ENCODE results near the gene P2RX5. TPM values are rescaled to one million over a fixed set of nuclear protein-coding genes. Genes with fewer than 3 reads are reported as not detected.
"Not testable (repeated sequence)": the region's sequence is repeated elsewhere in the genome, so short reads cannot be mapped to it uniquely, and the experiment has no call there.

The P2RX5 gene, protein sequence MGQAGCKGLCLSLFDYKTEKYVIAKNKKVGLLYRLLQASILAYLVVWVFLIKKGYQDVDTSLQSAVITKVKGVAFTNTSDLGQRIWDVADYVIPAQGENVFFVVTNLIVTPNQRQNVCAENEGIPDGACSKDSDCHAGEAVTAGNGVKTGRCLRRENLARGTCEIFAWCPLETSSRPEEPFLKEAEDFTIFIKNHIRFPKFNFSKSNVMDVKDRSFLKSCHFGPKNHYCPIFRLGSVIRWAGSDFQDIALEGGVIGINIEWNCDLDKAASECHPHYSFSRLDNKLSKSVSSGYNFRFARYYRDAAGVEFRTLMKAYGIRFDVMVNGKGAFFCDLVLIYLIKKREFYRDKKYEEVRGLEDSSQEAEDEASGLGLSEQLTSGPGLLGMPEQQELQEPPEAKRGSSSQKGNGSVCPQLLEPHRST
- 0.29 TPM for total RNA-seq
- long read RNA-seq, result 0 reads

DNA sequence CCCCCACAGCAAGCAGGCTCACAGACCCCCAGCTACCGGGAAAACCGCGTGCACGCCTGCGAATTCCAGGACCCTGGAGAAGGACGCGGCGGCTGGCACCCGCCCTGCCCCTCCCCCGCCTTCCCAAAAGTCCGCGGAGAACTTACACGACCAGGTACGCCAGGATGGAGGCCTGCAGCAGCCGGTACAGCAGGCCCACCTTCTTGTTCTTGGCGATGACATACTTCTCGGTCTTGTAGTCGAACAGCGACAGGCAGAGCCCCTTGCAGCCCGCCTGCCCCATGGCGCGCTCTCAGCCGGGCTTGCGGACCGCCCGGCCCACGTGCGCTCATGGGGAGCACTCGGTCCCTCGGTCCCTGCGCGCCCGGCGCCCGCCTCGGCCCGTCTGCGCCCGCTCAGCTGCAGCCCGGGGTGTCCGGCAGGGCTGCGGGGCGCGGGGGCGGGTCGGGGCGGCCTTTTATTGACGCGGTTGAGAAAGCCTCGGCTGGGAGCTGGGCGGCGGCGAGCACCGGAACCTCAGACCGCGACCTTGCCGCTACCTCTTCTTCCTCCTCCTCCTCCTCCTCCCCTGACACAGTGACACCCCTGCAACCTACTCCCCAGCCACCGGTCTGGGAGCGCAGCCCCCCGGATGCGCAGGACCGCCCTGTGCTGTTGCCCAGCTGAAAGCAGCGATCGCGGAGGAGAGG, at the start of gene P2RX5:
Gene P2RX5, minus strand, starts transcription at position 433 of the 689 bp plus-strand sequence. Its CDS starts 150 bp downstream, at position 283.
- no peak for DNase-seq (ENCODE audit: low spot score)

DNA sequence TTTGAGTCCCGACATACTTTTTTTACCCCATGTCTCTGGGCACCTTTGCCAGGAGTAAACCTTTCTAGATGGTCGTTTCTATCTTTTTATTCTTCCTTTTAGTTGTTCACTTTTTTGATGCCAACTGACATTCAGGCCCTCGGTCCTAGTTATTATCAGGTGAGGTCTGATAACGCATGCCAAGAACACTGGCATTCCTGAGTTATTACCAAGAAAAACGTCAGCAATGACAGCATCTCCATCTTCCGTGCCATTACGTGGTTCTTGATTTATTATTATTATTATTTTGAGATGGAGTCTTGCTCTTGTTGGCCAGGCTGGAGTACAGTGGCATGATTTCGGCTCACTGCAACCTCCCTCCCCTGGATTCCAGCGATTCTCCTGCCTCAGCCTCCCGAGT, 49.1 kb upstream of the P2RX5 start:
- no peak for DNase-seq (ENCODE audit: low spot score)

DNA sequence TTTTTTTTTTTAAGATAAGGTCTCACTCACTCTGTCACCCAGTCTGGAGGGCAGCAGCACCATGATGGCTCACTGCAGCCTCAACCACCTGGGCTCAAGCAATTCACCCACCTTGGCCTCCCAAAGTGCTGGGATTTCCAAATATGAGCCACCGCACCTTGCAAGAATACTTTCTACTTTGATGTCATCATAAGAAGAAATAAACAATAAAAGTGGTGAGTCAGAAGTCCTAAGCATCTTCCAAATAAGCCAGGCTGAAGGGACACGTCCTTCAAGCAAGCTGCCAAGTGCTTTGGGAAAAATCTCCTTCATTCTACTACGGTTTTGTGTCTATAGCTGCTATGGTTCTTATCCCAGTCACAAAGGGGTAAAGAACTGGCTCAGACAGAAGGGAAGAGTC, 48.1 kb upstream of the P2RX5 start:
- no peak for DNase-seq (ENCODE audit: low spot score)

DNA sequence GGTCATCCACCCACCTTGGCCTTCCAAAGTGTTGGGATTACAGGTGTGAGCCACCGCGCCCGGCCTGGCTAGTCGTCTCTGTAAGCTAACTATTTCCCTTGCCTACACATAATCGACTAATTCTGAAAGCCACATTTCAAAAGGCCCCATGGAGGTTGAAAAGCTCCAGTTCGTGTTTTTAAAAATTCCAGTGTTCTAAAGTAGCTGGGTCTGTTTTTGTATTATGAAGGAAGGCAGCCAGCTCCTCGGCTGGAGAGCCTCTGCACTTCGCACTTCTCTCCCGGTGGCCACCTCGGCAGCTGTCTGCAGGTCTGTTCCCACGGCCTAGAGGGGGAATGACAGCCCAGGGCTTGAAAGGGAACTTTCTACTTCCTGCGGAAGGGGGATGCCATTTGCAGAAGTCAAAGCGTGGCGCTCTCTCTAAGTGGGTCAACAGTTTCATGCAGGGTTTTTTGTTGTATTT, 44.7 kb upstream of the P2RX5 start:
- no peak for DNase-seq (ENCODE audit: low spot score)

DNA sequence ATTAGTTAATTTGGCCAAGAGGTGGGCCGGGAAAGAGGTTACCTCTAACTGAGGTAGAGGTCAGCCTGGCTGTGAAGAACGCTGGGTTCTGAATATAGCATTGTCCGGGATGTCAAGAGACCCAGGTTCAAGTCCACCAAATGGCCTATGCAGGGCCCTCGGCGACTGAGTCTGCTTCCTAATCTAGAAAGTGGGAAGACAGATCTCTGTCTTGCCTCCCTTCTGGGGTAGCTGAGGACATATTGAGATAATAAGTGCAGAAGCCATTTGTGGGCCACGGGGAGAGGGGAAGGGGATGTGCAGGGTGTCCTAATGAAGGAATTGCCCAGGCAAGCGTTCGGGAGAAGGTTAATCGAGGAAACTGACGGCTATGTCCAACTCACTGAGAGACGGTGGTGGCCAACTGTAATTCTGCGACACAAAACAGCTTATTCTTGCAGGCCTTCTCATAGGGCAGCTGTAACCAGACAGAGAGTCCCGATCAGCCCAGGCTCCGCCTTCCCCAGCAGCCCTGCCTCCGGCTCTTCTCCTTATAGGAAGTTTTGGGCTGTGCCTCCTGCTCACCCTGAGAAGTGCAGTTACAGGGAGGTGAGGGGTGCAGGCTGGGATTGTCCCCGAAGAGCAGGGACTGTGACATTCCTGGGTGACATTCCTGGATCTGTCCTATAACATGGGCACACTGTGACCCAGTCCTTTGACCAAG, 43.6 kb upstream of the P2RX5 start:
- DNase-seq (ENCODE audit: low spot score), result no peak

DNA sequence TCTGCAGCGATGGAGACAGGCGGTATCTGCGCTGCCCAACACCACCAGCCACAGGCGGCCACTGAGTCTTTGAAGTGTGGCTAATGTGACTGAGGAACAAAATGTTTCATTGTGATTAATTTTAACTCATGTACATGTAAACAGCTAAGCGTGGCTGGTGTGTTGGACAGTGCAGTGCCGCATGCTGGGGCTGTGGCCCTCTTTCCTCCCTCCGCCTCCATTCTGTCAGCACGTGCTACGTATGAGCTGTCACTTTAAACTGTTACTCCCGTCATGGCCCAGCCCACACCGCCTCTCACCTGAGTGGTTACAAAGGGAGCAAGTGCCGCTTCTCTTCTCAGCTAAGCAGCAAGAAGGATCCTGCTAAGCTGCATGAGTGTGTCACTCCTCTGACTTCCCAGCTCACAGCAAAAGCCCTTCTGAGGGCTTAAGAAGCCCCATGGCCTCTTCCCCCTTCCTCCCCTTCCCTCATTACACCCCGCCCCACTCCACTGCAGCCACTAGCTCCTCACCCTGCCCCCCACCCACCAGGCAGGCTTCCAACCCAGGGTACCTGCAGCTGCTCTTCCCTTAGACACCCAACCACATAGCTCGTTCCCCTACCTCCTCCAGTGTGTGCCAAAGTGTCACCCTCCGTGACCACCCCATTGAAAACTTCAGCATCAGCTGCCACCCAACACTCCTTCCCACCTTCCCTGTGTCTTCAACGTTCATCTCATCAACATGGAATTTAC, 42.8 kb upstream of the P2RX5 start:
- DNase-seq (ENCODE audit: low spot score), result no peak

DNA sequence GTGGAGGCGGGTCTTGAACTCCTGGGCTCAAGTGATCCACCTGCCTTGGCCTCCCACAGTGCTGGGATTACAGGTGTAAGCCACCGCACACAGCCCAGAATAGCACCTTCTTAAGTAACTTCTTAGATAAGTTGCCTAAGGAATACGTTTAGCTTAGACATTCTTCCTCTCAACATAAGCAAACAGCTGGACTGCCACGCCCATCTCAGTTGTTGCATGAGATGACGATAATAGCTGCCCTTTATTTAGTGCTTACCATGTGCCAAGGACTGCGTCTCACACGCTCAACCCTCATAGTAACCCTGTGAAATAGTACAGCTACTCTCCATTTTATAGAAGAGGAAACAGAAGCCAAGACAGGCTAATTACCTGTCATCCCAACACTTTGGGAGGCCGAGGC, 39.6 kb upstream of the P2RX5 start:
- no peak for DNase-seq (ENCODE audit: low spot score)

DNA sequence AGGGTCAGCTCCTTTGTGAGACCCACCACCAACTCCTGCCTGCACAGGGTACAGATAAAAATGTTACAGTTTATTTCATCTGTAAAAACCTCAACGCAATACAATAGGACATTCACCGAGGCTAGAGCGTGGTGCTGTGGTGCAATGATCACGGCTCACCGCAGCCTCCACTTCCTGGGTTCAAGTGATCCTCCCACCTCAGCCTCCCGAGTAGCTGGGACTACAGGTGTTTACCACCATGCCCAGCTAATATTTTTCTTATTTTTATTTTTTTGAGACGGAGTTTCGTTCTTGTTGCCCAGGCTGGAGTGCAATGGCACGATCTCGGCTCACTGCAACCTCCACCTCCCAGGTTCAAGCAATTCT, 38.9 kb upstream of the P2RX5 start:
- DNase-seq (ENCODE audit: low spot score), result not testable (repeated sequence)

DNA sequence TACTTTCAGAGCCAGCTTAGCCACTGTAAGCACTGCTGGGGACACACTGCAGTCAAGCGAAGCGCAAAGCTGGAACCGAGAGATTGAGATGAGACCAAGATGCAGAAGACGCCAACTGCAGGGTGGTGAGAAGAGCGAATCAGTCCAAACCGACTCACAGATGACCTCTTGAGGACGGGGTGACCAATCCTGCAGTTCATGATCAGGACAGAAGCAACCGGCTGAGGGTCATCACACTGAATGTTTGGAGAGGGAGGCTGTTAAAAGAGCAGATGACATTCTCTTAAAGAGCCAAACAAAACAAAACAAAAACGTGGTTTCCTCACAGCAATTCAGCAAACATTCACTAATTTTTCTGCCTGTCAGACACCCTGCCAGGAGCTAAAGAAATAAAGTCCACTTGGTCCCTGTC, 36.3 kb upstream of the P2RX5 start:
- no peak for DNase-seq (ENCODE audit: low spot score)

DNA sequence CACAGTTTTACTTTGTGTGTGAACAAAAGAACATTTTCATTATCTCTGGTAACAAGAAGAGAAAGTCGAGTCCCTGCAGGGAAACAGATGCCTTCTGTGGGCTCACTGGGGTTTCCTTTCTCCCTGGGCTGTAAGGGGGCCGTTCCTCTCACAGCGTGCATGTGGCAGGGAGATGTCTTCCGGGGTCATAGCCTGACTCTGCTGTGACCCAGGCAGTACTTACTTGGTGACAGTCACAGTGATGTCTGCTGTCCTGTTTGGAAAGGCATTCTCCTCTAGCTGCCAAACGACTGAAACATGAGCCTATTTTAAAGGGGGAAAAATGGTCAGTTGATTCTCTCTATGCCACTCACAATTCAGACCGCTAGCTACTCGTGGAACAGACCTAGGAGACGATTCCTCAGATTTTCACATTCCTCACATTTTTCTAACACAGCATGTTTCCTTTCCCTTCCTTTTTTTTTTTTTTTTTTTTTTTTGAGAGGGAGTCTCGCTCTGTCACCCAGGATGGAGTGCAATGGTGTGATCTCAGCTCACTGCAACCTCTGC, 35.0 kb upstream of the P2RX5 start:
- no peak for DNase-seq (ENCODE audit: low spot score)

DNA sequence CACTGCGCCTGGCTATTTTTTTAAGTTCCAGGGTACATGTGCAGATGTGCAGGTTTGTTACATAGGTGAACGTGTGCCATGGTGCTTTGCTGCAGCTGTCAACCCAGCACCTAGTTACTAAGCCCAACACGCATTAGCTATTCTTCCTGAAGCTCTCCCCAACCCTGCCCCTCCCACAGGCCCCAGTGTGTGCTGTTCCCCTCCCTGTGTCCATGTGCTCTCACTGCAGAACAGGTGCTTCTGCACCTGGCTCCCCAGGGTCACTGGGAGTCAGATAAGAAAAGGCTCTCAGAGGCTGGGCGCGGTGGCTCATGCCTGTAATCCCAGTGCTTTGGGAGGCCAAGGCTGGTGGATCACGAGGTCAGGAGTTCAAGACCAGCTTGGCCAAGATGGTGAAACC, 33.9 kb upstream of the P2RX5 start:
- DNase-seq (ENCODE audit: low spot score), result no peak

DNA sequence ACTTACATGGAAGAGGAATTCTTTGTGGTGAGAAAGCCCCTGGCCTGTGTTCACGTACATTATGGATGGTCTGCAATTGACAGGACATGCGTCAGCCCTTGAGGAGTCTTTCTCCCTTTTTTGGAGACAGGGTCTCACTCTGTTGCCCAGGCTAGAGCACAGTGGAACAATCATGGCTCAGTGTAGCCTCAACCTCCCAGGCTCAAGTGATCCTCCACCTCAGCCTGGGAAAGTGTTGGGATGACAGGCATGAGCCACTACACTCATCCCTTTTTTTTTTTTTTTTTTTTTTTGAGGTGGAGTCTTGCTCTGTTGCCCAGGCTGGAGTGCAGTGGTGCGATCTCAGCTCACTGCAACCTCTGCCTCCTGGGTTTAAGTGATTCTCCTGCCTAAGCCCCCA, 32.1 kb upstream of the P2RX5 start:
- not testable (repeated sequence) for DNase-seq (ENCODE audit: low spot score)

DNA sequence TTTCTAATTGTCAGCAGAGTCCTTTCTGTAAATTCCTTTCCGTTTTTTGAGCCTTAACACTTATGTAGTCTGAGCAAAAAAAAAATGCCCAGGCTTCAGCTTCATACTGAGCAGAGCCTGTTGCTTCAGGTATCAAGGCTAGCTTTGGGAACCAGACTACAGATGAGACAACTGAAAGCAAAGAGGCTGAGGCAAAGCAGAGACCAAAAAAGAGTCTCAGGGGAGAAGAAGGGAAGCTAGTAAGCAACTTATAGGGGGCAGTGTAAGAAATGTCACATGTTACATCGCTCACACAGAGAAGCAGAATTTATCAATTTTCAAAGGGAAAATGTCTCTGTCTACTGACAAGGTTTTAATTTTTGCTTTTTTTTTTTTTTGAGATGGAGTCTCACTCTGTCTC, 31.1 kb upstream of the P2RX5 start:
- DNase-seq (ENCODE audit: low spot score), result no peak

DNA sequence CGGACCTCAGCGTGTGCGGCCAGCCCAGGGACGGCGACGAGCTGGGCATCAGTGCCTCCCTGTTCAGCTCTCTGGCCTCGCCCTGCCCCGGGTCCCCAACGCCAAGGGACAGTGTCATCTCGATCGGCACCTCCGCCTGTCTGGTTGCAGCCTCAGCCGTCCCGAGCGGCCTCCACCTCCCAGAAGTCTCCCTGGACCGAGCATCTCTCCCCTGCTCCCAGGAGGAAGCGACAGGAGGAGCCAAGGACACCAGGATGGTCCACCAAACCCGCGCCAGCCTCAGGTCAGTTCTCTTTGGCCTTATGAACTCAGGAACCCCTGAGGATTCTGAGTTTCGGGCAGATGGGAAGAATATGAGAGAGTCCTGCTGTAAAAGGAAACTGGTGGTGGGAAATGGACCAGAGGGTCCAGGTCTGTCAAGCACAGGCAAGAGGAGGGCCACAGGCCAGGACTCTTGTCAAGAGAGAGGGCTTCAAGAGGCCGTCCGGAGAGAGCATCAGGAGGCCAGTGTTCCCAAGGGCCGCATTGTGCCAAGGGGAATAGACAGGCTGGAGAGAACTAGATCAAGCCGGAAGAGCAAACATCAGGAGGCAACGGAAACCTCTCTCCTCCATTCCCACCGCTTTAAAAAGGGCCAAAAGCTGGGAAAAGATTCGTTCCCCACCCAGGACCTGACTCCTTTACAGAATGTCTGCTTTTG, 28.6 kb upstream of the P2RX5 start:
- no peak for DNase-seq (ENCODE audit: low spot score)

DNA sequence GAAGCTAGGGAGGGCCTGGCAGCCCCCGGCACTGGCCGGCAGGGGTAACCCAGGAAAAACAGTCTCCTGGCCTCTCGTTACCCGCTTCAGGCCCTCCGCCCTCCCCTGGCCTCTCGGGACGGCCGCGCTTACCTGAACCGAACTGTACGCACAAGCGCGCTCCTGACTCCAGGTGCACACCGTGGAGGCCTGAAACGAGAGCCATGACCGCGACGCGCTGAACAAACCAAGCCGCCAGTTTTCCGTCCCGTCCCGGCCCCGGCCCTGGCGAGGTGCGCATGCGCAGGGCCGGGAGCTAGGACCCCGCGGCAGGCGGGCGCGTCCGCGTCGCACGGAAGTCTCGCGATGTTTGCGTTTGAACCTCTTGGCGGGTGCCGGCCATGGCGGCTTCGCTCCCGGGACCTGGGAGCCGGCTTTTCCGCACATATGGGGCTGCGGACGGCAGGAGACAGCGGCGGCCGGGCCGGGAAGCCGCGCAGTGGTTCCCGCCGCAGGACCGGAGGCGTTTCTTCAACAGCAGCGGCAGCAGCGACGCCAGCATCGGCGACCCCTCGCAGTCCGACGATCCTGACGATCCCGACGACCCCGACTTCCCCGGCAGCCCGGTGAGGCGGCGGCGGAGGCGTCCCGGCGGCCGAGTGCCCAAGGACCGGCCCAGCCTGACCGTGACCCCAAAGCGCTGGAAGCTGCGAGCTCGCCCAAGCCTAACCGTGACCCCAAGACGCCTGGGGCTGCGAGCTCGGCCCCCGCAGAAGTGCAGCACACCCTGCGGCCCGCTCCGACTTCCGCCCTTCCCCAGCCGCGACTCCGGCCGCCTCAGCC, 27.8 kb upstream of the P2RX5 start, which contains the start of gene HASPIN:
Gene HASPIN, plus strand, starts transcription at position 348 of the 822 bp plus-strand sequence. Its CDS starts 33 bp downstream, at position 381.
- peak; percentile 97 for DNase-seq (ENCODE audit: low spot score)

DNA sequence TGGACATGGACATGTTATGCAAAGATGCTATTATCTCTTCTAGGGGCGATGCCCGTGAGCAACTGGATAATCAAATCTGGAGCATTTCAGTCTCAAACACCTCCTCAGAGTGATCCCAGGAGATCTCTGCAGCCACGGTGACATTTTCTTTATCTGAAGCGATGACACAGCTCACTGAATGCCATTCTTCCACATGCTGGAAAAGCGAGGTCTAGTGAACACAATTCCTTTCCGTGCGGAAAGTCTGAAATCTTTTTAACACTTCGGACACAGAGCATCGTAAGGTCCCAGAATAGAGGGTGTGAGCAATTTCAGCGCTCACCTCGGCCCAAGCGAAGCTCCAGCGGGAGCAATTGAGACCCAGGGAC, 27.2 kb upstream of the P2RX5 start:
- no peak for DNase-seq (ENCODE audit: low spot score)

DNA sequence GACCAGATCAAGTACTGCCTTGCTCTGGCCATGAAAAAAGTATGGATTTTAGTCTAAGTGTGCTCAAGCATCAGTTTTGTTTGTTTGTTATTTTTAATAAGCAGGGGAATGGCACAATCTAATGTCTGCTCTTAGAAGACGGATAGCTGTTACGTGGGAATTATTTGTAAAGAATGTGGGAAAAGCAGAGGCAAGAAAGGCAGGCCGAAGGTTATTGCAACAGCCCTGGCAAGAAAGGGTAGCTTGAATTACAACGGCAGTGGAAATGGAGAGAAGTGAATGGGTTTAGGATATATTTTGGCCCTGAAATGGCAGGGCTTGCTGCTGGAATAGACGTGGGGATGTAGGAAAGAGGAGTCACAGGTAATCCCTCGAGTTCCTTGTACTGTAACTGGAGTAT, 26.8 kb upstream of the P2RX5 start:
- no peak for DNase-seq (ENCODE audit: low spot score)

DNA sequence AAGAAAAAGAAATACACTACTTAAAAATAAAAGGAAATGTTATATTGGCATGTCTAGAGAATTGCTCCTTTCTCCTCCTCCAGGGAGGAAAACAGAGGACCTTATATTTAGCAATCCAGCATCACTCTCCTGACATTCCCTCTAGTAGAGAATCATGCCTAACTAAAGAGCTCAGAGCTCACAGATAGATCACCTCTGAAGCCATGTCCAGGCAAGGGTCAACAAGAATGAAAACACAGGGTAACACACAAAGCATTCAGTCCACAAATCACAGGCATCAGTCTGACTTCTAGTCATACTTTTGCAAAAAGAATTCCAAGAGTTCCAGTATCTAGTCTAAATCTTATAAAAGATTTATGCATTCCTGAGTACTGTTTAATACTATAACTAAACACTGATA, 23.3 kb upstream of the P2RX5 start:
- no peak for DNase-seq (ENCODE audit: low spot score)

DNA sequence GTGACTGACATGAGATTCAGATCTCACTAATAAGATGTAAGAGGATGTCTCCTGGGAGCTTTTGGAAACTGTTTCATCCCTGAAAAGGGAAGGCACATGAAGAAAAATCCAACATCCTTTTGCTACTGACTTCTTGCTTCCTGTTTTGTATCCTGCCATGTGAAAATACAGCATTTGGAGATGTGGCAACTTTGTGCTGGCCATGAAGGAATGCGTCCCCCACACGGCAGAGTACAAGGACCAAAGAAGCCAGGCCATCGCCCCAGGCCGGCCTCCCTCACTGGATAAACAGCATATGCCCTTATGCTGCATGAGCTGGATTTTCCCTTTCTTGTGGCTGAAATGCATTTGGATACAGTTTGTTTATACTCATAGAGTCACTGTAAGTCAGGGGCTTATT, 22.2 kb upstream of the P2RX5 start:
- no peak for DNase-seq (ENCODE audit: low spot score)
